ENCODE results near the gene MED12L. TPM values are rescaled to one million over a fixed set of nuclear protein-coding genes. Genes with fewer than 3 reads are reported as not detected.

The MED12L gene
- total RNA-seq, 4 donors from 2014 or later = 0.51 to 12.7 (median 3.1) TPM

GRCh38 chr3:151478335-151478697, 392.9 kb downstream of the MED12L start:
- Histone ChIP-seq H3K4me3 (no peak overlapping the region), H3K9me3 (no peaks in the 10 kb centered on the region), H3K4me1 (no peaks in the 10 kb centered on the region), H3K27me3 (no peaks in the 10 kb centered on the region), H3K27ac (no peak overlapping the region), H3K36me3 (no peaks in the 10 kb centered on the region)
- TF ChIP-seq CTCF (IDR thresholded peaks at IDR 0.05) = no peak
- TF ChIP-seq POLR2A (IDR thresholded peaks at IDR 0.05) = no peak
- no peak for DNase-seq
- intact Hi-C loops (cut with DNase I; ENCODE audit: low total_unique reads) = no loop called here

DNA sequence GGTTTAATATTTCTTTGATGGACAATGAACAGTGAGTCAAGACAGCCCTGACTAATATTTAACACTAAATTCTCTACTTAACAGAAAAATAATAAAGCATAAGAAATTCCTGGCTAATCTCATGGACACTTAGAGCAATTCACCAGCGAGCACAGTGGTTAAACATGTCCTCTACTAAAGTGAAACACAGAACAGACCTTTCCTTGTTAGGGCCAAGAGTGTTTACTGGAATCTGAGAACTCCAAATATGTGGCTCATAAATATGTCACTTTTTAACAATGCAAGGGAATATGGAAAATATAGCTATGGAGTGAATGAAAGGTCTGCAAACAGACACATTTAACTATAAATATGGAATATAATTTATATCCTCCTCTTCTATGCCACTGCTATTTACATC, 394.0 kb downstream of the MED12L start:
- Histone ChIP-seq H3K36me3 (no peaks in the 10 kb centered on the region), H3K4me1 (no peaks in the 10 kb centered on the region), H3K4me3 (no peak overlapping the region), H3K9me3 (no peaks in the 10 kb centered on the region), H3K27ac (no peak overlapping the region), H3K27me3 (no peaks in the 10 kb centered on the region)
- intact Hi-C loops (cut with DNase I; ENCODE audit: low total_unique reads) = no loop called here
- no peak for DNase-seq
- TF ChIP-seq CTCF (IDR thresholded peaks at IDR 0.05) = no peak
- no peak for TF ChIP-seq POLR2A (IDR thresholded peaks at IDR 0.05)

- no peaks in the 10 kb centered on the region for H3K36me3 ChIP-seq
- intact Hi-C loops (cut with DNase I; ENCODE audit: low total_unique reads) = no loop called here
- no peak overlapping the region for H3K27ac ChIP-seq
- H3K9me3 ChIP-seq = no peaks in the 10 kb centered on the region
- TF ChIP-seq CTCF (IDR thresholded peaks at IDR 0.05) (no peak), POLR2A (IDR thresholded peaks at IDR 0.05) (no peak)
- H3K4me1 ChIP-seq = no peaks in the 10 kb centered on the region
- no peak overlapping the region for H3K4me3 ChIP-seq
- H3K27me3 ChIP-seq = no peaks in the 10 kb centered on the region
- DNase-seq = no peak
These were observed 395.0 kb downstream of the MED12L start for GRCh38 chr3:151480492-151480891.

- intact Hi-C loops (cut with DNase I; ENCODE audit: low total_unique reads) = no loop called here
- H3K27ac ChIP-seq = no peak overlapping the region
- no peaks in the 10 kb centered on the region for H3K4me1 ChIP-seq
- H3K36me3 ChIP-seq = no peaks in the 10 kb centered on the region
- no peaks in the 10 kb centered on the region for H3K9me3 ChIP-seq
- TF ChIP-seq POLR2A (IDR thresholded peaks at IDR 0.05) (no peak), CTCF (IDR thresholded peaks at IDR 0.05) (no peak)
- DNase-seq = no peak
- no peak overlapping the region for H3K4me3 ChIP-seq
- H3K27me3 ChIP-seq = no peaks in the 10 kb centered on the region
These were observed 398.0 kb downstream of the MED12L start for GRCh38 chr3:151483488-151483887.

- no peaks in the 10 kb centered on the region for H3K27me3 ChIP-seq
- intact Hi-C loops (cut with DNase I; ENCODE audit: low total_unique reads) = no loop called here
- no peaks in the 10 kb centered on the region for H3K9me3 ChIP-seq
- DNase-seq = no peak
- H3K36me3 ChIP-seq = no peaks in the 10 kb centered on the region
- H3K27ac ChIP-seq = no peak overlapping the region
- no peak overlapping the region for H3K4me3 ChIP-seq
- H3K4me1 ChIP-seq = no peaks in the 10 kb centered on the region
- TF ChIP-seq POLR2A (IDR thresholded peaks at IDR 0.05) (no peak), CTCF (IDR thresholded peaks at IDR 0.05) (no peak)
These were observed 398.6 kb downstream of the MED12L start for GRCh38 chr3:151483961-151484520.

Small RNA genes lying within 50 kb of the gene (small RNA-seq; reads per million reads assigned to genes)
- 1.3 reads per million, percentile 61 among the genes with 10 or more reads in this experiment for gene RNA5SP145

Other genes with a start within 250 kb of the MED12L start
- not detected for gene MINDY4B, start 180.2 kb upstream of the MED12L start, total RNA-seq
- gene CLRN1, start 112.9 kb upstream of the MED12L start, total RNA-seq = not detected
- gene GPR171, start 117.6 kb downstream of the MED12L start, total RNA-seq = under 1 TPM in 2 of 4 donors, not detected in 2; 0.34 to 0.48 TPM
- 1 to 10 TPM in 1 of 4 donors, under 1 TPM in 3; 0.51 to 2.6 (median 0.61) TPM for gene P2RY14, start 192.9 kb downstream of the MED12L start, total RNA-seq
- gene GPR87, start 231.2 kb downstream of the MED12L start, total RNA-seq = under 1 TPM in 1 of 4 donors, not detected in 3; 0.21 TPM
- gene P2RY13, start 243.9 kb downstream of the MED12L start, total RNA-seq = 1 to 10 TPM in 3 of 4 donors, under 1 TPM in 1; 0.88 to 1.5 (median 1.2) TPM